Measurements from ENCODE around the gene CYP11A1. TPM values are rescaled to one million over a fixed set of nuclear protein-coding genes. Genes with fewer than 3 reads are reported as not detected.

The CYP11A1 gene
- total and polyA plus RNA-seq, 7 donors, result 0.14 to 5.0 (median 0.61) TPM

GRCh38 chr15:74335396-74335795, 32.0 kb downstream of the CYP11A1 start:
- H3K27me3 ChIP-seq (ENCODE audit: insufficient read depth in 3 of 3, low read length in 2 of 3), result peaks cover 0 to 2% (median 0%) of the 10 kb centered on the region in 3 donors
- H3K27ac ChIP-seq, result no peak overlapping the region
- TF ChIP-seq CTCF (IDR thresholded peaks at IDR 0.05), result no peak
- no peaks in the 10 kb centered on the region for H3K4me1 ChIP-seq
- no peaks in the 10 kb centered on the region for H3K9me3 ChIP-seq
- no peak for ATAC-seq
- intact Hi-C loops (cut with DNase I), result no loop called here
- H3K4me3 ChIP-seq, result no peak overlapping the region
- H3K36me3 ChIP-seq (ENCODE audit: insufficient read depth in 1 of 2, low read depth in 1 of 2), result no peaks in the 10 kb centered on the region
- WGBS, 3 donors, result 76 to 89% (median 81%) methylated on average over 8 of the region's 8 CpGs
- DNase-seq, result no peak

GRCh38 chr15:74334127-74334526, 33.3 kb downstream of the CYP11A1 start:
- 84 to 98% (median 93%) methylated on average over 1 of the region's 1 CpG for WGBS, 3 donors
- H3K4me3 ChIP-seq, result no peak overlapping the region
- ATAC-seq, result no peak

GRCh38 chr15:74333662-74334061, 33.8 kb downstream of the CYP11A1 start:
- no peak for TF ChIP-seq CTCF (IDR thresholded peaks at IDR 0.05)
- intact Hi-C loops (cut with DNase I), result no loop called here
- no peaks in the 10 kb centered on the region for H3K9me3 ChIP-seq
- no peak overlapping the region for H3K4me3 ChIP-seq
- peaks cover 0 to 2% (median 0%) of the 10 kb centered on the region in 3 donors for H3K27me3 ChIP-seq (ENCODE audit: insufficient read depth in 3 of 3, low read length in 2 of 3)
- no peaks in the 10 kb centered on the region for H3K4me1 ChIP-seq
- 67 to 76% (median 71%) methylated on average over 5 of the region's 5 CpGs for whole genome bisulfite sequencing, 3 donors
- H3K36me3 ChIP-seq (ENCODE audit: insufficient read depth in 1 of 2, low read depth in 1 of 2), result no peaks in the 10 kb centered on the region
- DNase-seq, result no peak
- no peak for ATAC-seq
- H3K27ac ChIP-seq, result no peak overlapping the region

More at GRCh38 chr15:74334127-74334526, 33.3 kb downstream of the CYP11A1 start:
- no peak for DNase-seq
- TF ChIP-seq CTCF (IDR thresholded peaks at IDR 0.05), result no peak
- intact Hi-C loops (cut with DNase I), result no loop called here
- no peaks in the 10 kb centered on the region for H3K36me3 ChIP-seq (ENCODE audit: insufficient read depth in 1 of 2, low read depth in 1 of 2)
- H3K27me3 ChIP-seq (ENCODE audit: insufficient read depth in 3 of 3, low read length in 2 of 3), result peaks cover 0 to 2% (median 0%) of the 10 kb centered on the region in 3 donors
- H3K27ac ChIP-seq, result no peak overlapping the region
- no peaks in the 10 kb centered on the region for H3K4me1 ChIP-seq
- no peaks in the 10 kb centered on the region for H3K9me3 ChIP-seq

- DNase-seq (no peak), ATAC-seq (no peak)
- no peaks in the 10 kb centered on the region for H3K36me3 ChIP-seq (ENCODE audit: insufficient read depth in 1 of 2, low read depth in 1 of 2)
- H3K27ac ChIP-seq, result no peak overlapping the region
- H3K4me3 ChIP-seq, result no peak overlapping the region
- intact Hi-C loops (cut with DNase I), result no loop called here
- H3K4me1 ChIP-seq, result no peaks in the 10 kb centered on the region
- no peaks in the 10 kb centered on the region for H3K9me3 ChIP-seq
- TF ChIP-seq CTCF (IDR thresholded peaks at IDR 0.05), result no peak
- H3K27me3 ChIP-seq (ENCODE audit: insufficient read depth in 3 of 3, low read length in 2 of 3), result peaks cover 0 to 2% (median 0%) of the 10 kb centered on the region in 3 donors
- WGBS, 3 donors, result 92 to 95% (median 94%) methylated on average over 5 of the region's 5 CpGs
Measured at GRCh38 chr15:74333093-74333492, 34.4 kb downstream of the CYP11A1 start.

- Histone ChIP-seq H3K27ac (no peak overlapping the region), H3K9me3 (no peaks in the 10 kb centered on the region), H3K4me1 (no peaks in the 10 kb centered on the region), H3K4me3 (no peak overlapping the region), H3K27me3 (ENCODE audit: insufficient read depth in 3 of 3, low read length in 2 of 3) (peaks cover 0 to 2% (median 0%) of the 10 kb centered on the region in 3 donors), H3K36me3 (ENCODE audit: insufficient read depth in 1 of 2, low read depth in 1 of 2) (no peaks in the 10 kb centered on the region)
- no peak for ATAC-seq
- intact Hi-C loops (cut with DNase I), result no loop called here
- no peak for TF ChIP-seq CTCF (IDR thresholded peaks at IDR 0.05)
- WGBS, 3 donors, result 85 to 91% (median 90%) methylated on average over 10 of the region's 10 CpGs
- no peak for DNase-seq
Measured at GRCh38 chr15:74332611-74333010, 34.8 kb downstream of the CYP11A1 start.

All from psoas muscle (tissue), 8 donors.